HepG2 (cell line): ENCODE data around the gene GCG. TPM values are rescaled to one million over a fixed set of nuclear protein-coding genes. Genes with fewer than 3 reads are reported as not detected.

Source experiments
- CBX5 ChIP-seq: sonication (generic); formaldehyde crosslinking; IDR thresholded peaks from 2 replicates; pipeline ENCODE4 v1.4.0; 2020; ENCODE audit warnings: missing genetic modification reagents, borderline replicate concordance
- FOXJ3 ChIP-seq: sonication (generic); formaldehyde crosslinking; IDR thresholded peaks from 2 replicates; pipeline ENCODE4 v1.4.0; 2020; ENCODE audit warnings: missing genetic modification reagents, mild to moderate bottlenecking, borderline replicate concordance
- GATAD2A ChIP-seq: IDR thresholded peaks from 2 replicates; pipeline ENCODE4 v1.6.1; 2016
- JARID2 ChIP-seq: sonication (generic); formaldehyde crosslinking; IDR thresholded peaks from 2 replicates; pipeline ENCODE4 v1.8.1; 2023; ENCODE audit warnings: missing genetic modification reagents, inconsistent platforms; ENCODE audit not compliant: insufficient replicate concordance
- JUNB ChIP-seq: sonication (generic); formaldehyde crosslinking; IDR thresholded peaks from 2 replicates; pipeline ENCODE4 v1.8.0; 2022; ENCODE audit warnings: missing genetic modification reagents, mild to moderate bottlenecking, borderline replicate concordance
- KAT8 ChIP-seq: IDR thresholded peaks from 2 replicates; pipeline ENCODE4 v1.6.1; 2016; ENCODE audit warnings: missing genetic modification reagents, missing compliant biosample characterization
- RBAK ChIP-seq: sonication (generic); formaldehyde crosslinking; IDR thresholded peaks from 2 replicates; pipeline ENCODE4 v1.5.1; 2020; ENCODE audit warnings: mild to moderate bottlenecking, missing genetic modification reagents
- RCOR2 ChIP-seq: IDR thresholded peaks from 2 replicates; pipeline ENCODE4 v1.6.1; 2016; ENCODE audit warnings: missing biosample characterization, missing genetic modification reagents
- RXRA ChIP-seq: sonication (generic); formaldehyde crosslinking; IDR thresholded peaks from 2 replicates; pipeline ENCODE4 v1.5.1; 2020; ENCODE audit warnings: missing genetic modification reagents
- RXRB ChIP-seq: IDR thresholded peaks from 2 replicates; pipeline ENCODE4 v1.6.1; 2016; ENCODE audit warnings: borderline replicate concordance, missing genetic modification reagents, missing compliant biosample characterization
- SMAD3 ChIP-seq: sonication (generic); formaldehyde crosslinking; IDR thresholded peaks from 2 replicates; pipeline ENCODE4 v1.4.0; 2020; ENCODE audit warnings: missing genetic modification reagents
- SRSF4 ChIP-seq: fragments of 200-400 bp; formaldehyde crosslinking; IDR thresholded peaks from one replicate; pipeline ENCODE4 v1.6.1; 2018; ENCODE audit warnings: mild to moderate bottlenecking, low read depth, low read length, moderate library complexity; ENCODE audit not compliant: poor library complexity, severe bottlenecking
- TBP ChIP-seq: sonication (generic); formaldehyde crosslinking; IDR thresholded peaks from 2 replicates; pipeline ENCODE4 v1.5.0; 2020; ENCODE audit warnings: missing genetic modification reagents
- TOE1 ChIP-seq: sonication (generic); formaldehyde crosslinking; IDR thresholded peaks from 2 replicates; pipeline ENCODE4 v1.4.0; 2020; ENCODE audit warnings: mild to moderate bottlenecking, missing genetic modification reagents
- ZBTB7A ChIP-seq: sonication (generic); formaldehyde crosslinking; IDR thresholded peaks from 2 replicates; pipeline ENCODE4 v1.8.0; 2022; ENCODE audit warnings: mild to moderate bottlenecking, missing genetic modification reagents
- ZNF10 ChIP-seq: sonication (generic); formaldehyde crosslinking; IDR thresholded peaks from 2 replicates; pipeline ENCODE4 v1.4.0; 2020; ENCODE audit warnings: mild to moderate bottlenecking, low read depth, missing genetic modification reagents, borderline replicate concordance
- ZNF121 ChIP-seq: sonication (generic); formaldehyde crosslinking; IDR thresholded peaks from 2 replicates; pipeline ENCODE4 v1.5.0; 2020; ENCODE audit warnings: mild to moderate bottlenecking, missing genetic modification reagents
- ZNF225 ChIP-seq: sonication (generic); formaldehyde crosslinking; IDR thresholded peaks from 2 replicates; pipeline ENCODE4 v1.4.0; 2020; ENCODE audit warnings: mild to moderate bottlenecking, missing genetic modification reagents
- ZNF232 ChIP-seq: sonication (generic); formaldehyde crosslinking; IDR thresholded peaks from 2 replicates; pipeline ENCODE4 v1.4.0; 2020; ENCODE audit warnings: missing genetic modification reagents, borderline replicate concordance
- ZNF589 ChIP-seq: sonication (generic); formaldehyde crosslinking; conservative IDR thresholded peaks from 2 replicates; pipeline ENCODE4 v1.8.0; 2022; ENCODE audit warnings: mild to moderate bottlenecking, moderate library complexity, missing genetic modification reagents
- ZNF670 ChIP-seq: sonication (generic); formaldehyde crosslinking; IDR thresholded peaks from 2 replicates; pipeline ENCODE4 v1.8.0; 2022; ENCODE audit warnings: mild to moderate bottlenecking, missing genetic modification reagents, borderline replicate concordance
- ZNF777 ChIP-seq: sonication (generic); formaldehyde crosslinking; IDR thresholded peaks from 2 replicates; pipeline ENCODE4 v1.4.0; 2020; ENCODE audit warnings: missing genetic modification reagents
- ZNF850 ChIP-seq: sonication (generic); formaldehyde crosslinking; conservative IDR thresholded peaks from 2 replicates; pipeline ENCODE4 v1.9.0; 2021; ENCODE audit warnings: mild to moderate bottlenecking, missing genetic modification reagents
- polyA plus RNA-seq, 8 experiments: library from polyadenylated mRNA; depleted of rRNA in 3 of 8; stranded (reverse) in 7 of 8; unstranded in 1 of 8; fragments of >200 nt; fragmentation: Illumina TruSeq in 4 of 8; extraction: Trizol in 4 of 8; gene quantifications; 2 replicates each; pipeline versions ENCODE4 v1.2.1 to v1.2.3, GENCODE V29; 2011 to 2016; ENCODE audit warnings: low read depth in 4 of 8, missing spikeins in 1 of 8, mixed read lengths in 1 of 8; ENCODE audit not compliant: insufficient read depth in 1 of 8
- total RNA-seq, 5 experiments: library from RNA; depleted of rRNA; stranded (reverse); fragments of >200 nt; fragmentation: Illumina TruSeq; extraction: Trizol; gene quantifications; 2 replicates each; pipeline ENCODE4 v1.2.3, GENCODE V29; 2016; ENCODE audit warnings: low read depth in 1 of 5
- TF ChIP-seq, protein P1 (sequence below): sonication (generic); formaldehyde crosslinking; IDR thresholded peaks from 2 replicates; pipeline ENCODE4 v1.5.0; 2020; ENCODE audit warnings: missing genetic modification reagents
- TF ChIP-seq, protein P2 (sequence below): sonication (generic); formaldehyde crosslinking; IDR thresholded peaks from 2 replicates; pipeline ENCODE4 v1.4.0; 2020; ENCODE audit warnings: missing genetic modification reagents, borderline replicate concordance
- TF ChIP-seq, protein P3 (sequence below): sonication (generic); formaldehyde crosslinking; IDR thresholded peaks from 2 replicates; pipeline ENCODE4 v1.8.0; 2022; ENCODE audit warnings: mild to moderate bottlenecking, missing genetic modification reagents, moderate library complexity

GCG gene
- total and polyA plus RNA-seq, 2 of the 13 experiments (the other 11 are each of a cell fraction or from before 2014, with no cell fraction given), result not detected

DNA sequence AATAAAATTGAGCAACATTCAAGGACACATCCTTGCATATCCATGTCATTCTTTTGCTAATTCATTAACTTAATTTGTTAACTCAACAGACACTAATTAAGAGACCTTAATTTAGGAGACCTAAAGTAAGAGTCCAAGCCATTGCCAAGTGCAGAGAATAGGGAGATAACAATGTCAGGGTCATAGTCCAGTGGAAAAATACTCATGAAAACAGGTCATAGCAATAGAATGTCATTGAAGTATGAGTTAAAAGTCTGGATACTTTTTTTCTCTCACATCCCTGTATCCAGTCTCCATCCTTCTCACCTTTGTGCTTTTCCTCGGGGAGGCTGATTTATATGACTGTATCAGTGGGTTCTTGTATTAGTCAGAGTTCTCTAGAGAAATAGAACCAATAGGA lies 51.5 kb downstream of the GCG start (continued):
- TF ChIP-seq SRSF4 (no peak), RXRA (CRISPR knock-in tag) (no peak), RCOR2 (CRISPR knock-in tag) (0 out of 2 replicates have a peak, but pooled peaks have one; percentile 37), JUNB (CRISPR knock-in tag) (no peak), ZNF232 (CRISPR knock-in tag) (no peak), ZNF589 (CRISPR knock-in tag) (no peak), ZNF121 (no peak), TBP (CRISPR knock-in tag) (no peak), ZNF850 (no peak), KAT8 (CRISPR knock-in tag) (0 out of 2 replicates have a peak, but pooled peaks have one; percentile 50), GATAD2A (peak; percentile 83), ZNF777 (CRISPR knock-in tag) (no peak), SMAD3 (CRISPR knock-in tag) (0 out of 2 replicates have a peak, but pooled peaks have one; percentile 47), RXRB (CRISPR knock-in tag) (peak; percentile 67), ZBTB7A (CRISPR knock-in tag) (no peak), ZNF10 (CRISPR knock-in tag) (no peak), RBAK (CRISPR knock-in tag) (no peak), CBX5 (CRISPR knock-in tag) (no peak), ZNF225 (no peak), TOE1 (CRISPR knock-in tag) (no peak), JARID2 (CRISPR knock-in tag) (no peak), ZNF670 (CRISPR knock-in tag) (no peak), FOXJ3 (CRISPR knock-in tag) (peak; percentile 19; the same call in 1 of the 2 replicates)
- TF ChIP-seq, protein P1, sequence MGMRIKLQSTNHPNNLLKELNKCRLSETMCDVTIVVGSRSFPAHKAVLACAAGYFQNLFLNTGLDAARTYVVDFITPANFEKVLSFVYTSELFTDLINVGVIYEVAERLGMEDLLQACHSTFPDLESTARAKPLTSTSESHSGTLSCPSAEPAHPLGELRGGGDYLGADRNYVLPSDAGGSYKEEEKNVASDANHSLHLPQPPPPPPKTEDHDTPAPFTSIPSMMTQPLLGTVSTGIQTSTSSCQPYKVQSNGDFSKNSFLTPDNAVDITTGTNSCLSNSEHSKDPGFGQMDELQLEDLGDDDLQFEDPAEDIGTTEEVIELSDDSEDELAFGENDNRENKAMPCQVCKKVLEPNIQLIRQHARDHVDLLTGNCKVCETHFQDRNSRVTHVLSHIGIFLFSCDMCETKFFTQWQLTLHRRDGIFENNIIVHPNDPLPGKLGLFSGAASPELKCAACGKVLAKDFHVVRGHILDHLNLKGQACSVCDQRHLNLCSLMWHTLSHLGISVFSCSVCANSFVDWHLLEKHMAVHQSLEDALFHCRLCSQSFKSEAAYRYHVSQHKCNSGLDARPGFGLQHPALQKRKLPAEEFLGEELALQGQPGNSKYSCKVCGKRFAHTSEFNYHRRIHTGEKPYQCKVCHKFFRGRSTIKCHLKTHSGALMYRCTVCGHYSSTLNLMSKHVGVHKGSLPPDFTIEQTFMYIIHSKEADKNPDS (CRISPR knock-in tag), result peak; percentile 98
- TF ChIP-seq, protein P2, sequence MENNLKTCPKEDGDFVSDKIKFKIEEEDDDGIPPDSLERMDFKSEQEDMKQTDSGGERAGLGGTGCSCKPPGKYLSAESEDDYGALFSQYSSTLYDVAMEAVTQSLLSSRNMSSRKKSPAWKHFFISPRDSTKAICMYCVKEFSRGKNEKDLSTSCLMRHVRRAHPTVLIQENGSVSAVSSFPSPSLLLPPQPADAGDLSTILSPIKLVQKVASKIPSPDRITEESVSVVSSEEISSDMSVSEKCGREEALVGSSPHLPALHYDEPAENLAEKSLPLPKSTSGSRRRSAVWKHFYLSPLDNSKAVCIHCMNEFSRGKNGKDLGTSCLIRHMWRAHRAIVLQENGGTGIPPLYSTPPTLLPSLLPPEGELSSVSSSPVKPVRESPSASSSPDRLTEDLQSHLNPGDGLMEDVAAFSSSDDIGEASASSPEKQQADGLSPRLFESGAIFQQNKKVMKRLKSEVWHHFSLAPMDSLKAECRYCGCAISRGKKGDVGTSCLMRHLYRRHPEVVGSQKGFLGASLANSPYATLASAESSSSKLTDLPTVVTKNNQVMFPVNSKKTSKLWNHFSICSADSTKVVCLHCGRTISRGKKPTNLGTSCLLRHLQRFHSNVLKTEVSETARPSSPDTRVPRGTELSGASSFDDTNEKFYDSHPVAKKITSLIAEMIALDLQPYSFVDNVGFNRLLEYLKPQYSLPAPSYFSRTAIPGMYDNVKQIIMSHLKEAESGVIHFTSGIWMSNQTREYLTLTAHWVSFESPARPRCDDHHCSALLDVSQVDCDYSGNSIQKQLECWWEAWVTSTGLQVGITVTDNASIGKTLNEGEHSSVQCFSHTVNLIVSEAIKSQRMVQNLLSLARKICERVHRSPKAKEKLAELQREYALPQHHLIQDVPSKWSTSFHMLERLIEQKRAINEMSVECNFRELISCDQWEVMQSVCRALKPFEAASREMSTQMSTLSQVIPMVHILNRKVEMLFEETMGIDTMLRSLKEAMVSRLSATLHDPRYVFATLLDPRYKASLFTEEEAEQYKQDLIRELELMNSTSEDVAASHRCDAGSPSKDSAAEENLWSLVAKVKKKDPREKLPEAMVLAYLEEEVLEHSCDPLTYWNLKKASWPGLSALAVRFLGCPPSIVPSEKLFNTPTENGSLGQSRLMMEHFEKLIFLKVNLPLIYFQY (CRISPR knock-in tag), result no peak
- TF ChIP-seq, protein P3, sequence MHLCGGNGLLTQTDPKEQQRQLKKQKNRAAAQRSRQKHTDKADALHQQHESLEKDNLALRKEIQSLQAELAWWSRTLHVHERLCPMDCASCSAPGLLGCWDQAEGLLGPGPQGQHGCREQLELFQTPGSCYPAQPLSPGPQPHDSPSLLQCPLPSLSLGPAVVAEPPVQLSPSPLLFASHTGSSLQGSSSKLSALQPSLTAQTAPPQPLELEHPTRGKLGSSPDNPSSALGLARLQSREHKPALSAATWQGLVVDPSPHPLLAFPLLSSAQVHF (CRISPR knock-in tag), result no peak
